Prostate gland (tissue), 2 donors: ENCODE results near the gene FBXO48. TPM values are rescaled to one million over a fixed set of nuclear protein-coding genes. Genes with fewer than 3 reads are reported as not detected.

ENCODE experiments used
- DNase-seq: peaks from one replicate; pipeline ENCODE4 v3.0.0-alpha.2; 2019; ENCODE audit warnings: low spot score
- H3K27ac ChIP-seq, 2 donors: fragments of 200-600 bp; sonication (generic); 2 replicates each; pipeline ENCODE4 v1.5.1; 2017 to 2019
- H3K27me3 ChIP-seq: fragments of 200-600 bp; sonication (generic); replicated peaks from 2 replicates; pipeline ENCODE4 v1.5.1; 2019; ENCODE audit not compliant: insufficient read depth
- H3K36me3 ChIP-seq, 2 donors: fragments of 200-600 bp; sonication (generic); 1 replicate in 1 of 2; 2 replicates in 1 of 2; pipeline versions ENCODE4 v1.5.1 to v1.8.1; 2017 to 2019
- H3K4me1 ChIP-seq: fragments of 200-600 bp; sonication (generic); replicated peaks from 2 replicates; pipeline ENCODE4 v1.5.1; 2019
- H3K4me3 ChIP-seq, 2 donors: fragments of 200-600 bp; sonication (generic); 2 replicates each; pipeline ENCODE4 v1.5.1; 2017 to 2019
- H3K9me3 ChIP-seq: fragments of 200-600 bp; sonication (generic); 2 replicates; pipeline ENCODE4 v1.5.1; 2017
- POLR2A ChIP-seq: fragments of 450-650 bp; IDR thresholded peaks from one replicate; pipeline ENCODE4 v1.6.1; 2016; ENCODE audit warnings: antibody characterized with exemption, mild to moderate bottlenecking
- POLR2AphosphoS5 ChIP-seq: sonication (generic); formaldehyde crosslinking; IDR thresholded peaks from one replicate; pipeline ENCODE4 v1.6.1; 2017; ENCODE audit warnings: antibody characterized with exemption
- WGBS: methylation state at CpG from one replicate; pipeline ENCODE4 v1.1.5; 2018; 5-methylcytosine and 5-hydroxymethylcytosine counted together
- intact Hi-C: fragments of 100-400 bp; cut with DNase I; formaldehyde crosslinking; loops from one replicate; pipeline ENCODE4 v1.14.2; 2022
- total RNA-seq, 2 donors: library from RNA; depleted of rRNA; stranded (reverse); fragments of >200 nt; gene quantifications; one replicate each; pipeline ENCODE4 v1.1.0, GENCODE V29; 2016
- TF ChIP-seq, protein P1 (sequence below), 4 experiments: fragments of 200-600 bp in 2 of 4; fragments of 450-650 bp in 2 of 4; sonication (generic) in 2 of 4; IDR thresholded peaks; 1 replicate in 3 of 4; 2 replicates in 1 of 4; pipeline ENCODE4 v1.5.1; 2016 to 2019; ENCODE audit warnings: antibody characterized with exemption in 4 of 4, mild to moderate bottlenecking in 2 of 4, moderate library complexity in 2 of 4

The FBXO48 gene
- total RNA-seq, 2 donors from 2014 or later, result 0.77 to 0.85 TPM

DNA sequence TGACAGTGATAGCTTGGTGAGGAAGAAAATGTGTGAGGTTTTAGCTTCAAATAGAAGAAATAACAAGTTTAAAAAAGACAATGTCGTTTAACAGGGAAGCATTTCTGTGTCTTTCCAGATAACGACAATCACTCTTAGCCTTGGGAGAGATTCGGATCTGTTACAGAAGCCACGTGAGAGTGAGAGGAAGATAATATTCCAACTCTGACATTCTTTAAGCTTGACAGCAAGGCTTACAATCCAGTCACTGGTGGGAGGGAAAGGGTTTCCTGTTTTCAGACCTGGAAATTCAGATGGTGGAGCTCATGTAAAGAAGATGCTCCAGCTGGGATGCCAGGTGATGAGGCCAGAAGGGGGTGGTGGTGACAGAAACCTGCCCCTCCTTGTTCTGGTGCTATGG, 30.8 kb downstream of the FBXO48 start:
- Histone ChIP-seq H3K36me3 (no peaks in the 10 kb centered on the region), H3K4me1 (no peaks in the 10 kb centered on the region), H3K4me3 (no peak overlapping the region), H3K27ac (no peak overlapping the region), H3K9me3 (no peaks in the 10 kb centered on the region), H3K27me3 (no peaks in the 10 kb centered on the region)
- DNase-seq, result no peak
- intact Hi-C loops, result no loop called here
- 51% methylated on average over 4 of the region's 4 CpGs for WGBS
- TF ChIP-seq POLR2A (no peak), POLR2AphosphoS5 (no peak)
- TF ChIP-seq, protein P1, sequence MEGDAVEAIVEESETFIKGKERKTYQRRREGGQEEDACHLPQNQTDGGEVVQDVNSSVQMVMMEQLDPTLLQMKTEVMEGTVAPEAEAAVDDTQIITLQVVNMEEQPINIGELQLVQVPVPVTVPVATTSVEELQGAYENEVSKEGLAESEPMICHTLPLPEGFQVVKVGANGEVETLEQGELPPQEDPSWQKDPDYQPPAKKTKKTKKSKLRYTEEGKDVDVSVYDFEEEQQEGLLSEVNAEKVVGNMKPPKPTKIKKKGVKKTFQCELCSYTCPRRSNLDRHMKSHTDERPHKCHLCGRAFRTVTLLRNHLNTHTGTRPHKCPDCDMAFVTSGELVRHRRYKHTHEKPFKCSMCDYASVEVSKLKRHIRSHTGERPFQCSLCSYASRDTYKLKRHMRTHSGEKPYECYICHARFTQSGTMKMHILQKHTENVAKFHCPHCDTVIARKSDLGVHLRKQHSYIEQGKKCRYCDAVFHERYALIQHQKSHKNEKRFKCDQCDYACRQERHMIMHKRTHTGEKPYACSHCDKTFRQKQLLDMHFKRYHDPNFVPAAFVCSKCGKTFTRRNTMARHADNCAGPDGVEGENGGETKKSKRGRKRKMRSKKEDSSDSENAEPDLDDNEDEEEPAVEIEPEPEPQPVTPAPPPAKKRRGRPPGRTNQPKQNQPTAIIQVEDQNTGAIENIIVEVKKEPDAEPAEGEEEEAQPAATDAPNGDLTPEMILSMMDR (IDR thresholded peaks at IDR 0.05), result no peak

DNA sequence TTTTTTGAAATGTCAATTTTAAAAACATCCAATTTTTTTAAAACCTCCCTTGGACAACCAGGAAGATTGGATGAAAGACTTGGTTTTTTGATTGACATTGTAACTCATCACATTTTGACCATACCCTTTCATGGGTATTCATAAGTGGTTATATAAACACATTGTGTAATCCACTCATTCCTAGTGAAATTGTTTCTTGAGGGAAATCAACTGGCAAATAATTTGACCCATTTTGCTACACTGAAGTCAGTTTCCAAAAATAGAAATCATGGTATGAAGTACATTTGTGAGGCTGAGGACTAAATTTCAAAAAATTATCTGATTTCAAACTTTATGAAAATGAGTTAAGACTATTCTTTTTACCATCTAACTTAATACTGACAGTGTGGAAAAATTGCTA, 31.5 kb downstream of the FBXO48 start:
- Histone ChIP-seq H3K4me1 (no peaks in the 10 kb centered on the region), H3K27me3 (no peaks in the 10 kb centered on the region), H3K36me3 (no peaks in the 10 kb centered on the region), H3K27ac (no peak overlapping the region), H3K4me3 (no peak overlapping the region), H3K9me3 (no peaks in the 10 kb centered on the region)
- DNase-seq, result no peak
- TF ChIP-seq POLR2AphosphoS5 (no peak), POLR2A (no peak)
- TF ChIP-seq, protein P1 (IDR thresholded peaks at IDR 0.05), result no peak
- intact Hi-C loops, result no loop called here

DNA sequence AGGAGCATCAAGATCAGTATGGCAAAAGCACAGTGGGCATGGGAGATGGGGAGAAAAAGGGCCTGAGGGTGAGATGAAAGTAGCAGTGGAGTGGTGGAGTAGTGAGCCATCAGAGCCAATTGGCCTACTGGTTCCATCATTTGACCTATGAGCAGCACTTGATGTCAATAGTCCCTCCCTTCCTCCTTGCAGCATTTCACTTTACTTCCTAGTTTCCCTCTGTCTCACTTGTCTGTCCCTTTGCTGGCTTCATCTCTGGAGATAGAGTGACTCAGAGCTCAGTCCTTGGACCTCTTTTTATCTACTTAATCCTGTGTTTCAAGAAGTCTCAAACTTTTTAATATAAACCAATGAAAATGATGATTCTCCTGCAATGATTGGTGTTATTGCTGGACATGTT, 32.1 kb downstream of the FBXO48 start:
- no peaks in the 10 kb centered on the region for H3K4me1 ChIP-seq
- no peak overlapping the region for H3K27ac ChIP-seq
- no peaks in the 10 kb centered on the region for H3K36me3 ChIP-seq
- intact Hi-C loops, result no loop called here
- no peaks in the 10 kb centered on the region for H3K27me3 ChIP-seq
- no peak for DNase-seq
- no peaks in the 10 kb centered on the region for H3K9me3 ChIP-seq
- TF ChIP-seq, protein P1 (IDR thresholded peaks at IDR 0.05), result no peak
- TF ChIP-seq POLR2A (no peak), POLR2AphosphoS5 (no peak)
- H3K4me3 ChIP-seq, result no peak overlapping the region

DNA sequence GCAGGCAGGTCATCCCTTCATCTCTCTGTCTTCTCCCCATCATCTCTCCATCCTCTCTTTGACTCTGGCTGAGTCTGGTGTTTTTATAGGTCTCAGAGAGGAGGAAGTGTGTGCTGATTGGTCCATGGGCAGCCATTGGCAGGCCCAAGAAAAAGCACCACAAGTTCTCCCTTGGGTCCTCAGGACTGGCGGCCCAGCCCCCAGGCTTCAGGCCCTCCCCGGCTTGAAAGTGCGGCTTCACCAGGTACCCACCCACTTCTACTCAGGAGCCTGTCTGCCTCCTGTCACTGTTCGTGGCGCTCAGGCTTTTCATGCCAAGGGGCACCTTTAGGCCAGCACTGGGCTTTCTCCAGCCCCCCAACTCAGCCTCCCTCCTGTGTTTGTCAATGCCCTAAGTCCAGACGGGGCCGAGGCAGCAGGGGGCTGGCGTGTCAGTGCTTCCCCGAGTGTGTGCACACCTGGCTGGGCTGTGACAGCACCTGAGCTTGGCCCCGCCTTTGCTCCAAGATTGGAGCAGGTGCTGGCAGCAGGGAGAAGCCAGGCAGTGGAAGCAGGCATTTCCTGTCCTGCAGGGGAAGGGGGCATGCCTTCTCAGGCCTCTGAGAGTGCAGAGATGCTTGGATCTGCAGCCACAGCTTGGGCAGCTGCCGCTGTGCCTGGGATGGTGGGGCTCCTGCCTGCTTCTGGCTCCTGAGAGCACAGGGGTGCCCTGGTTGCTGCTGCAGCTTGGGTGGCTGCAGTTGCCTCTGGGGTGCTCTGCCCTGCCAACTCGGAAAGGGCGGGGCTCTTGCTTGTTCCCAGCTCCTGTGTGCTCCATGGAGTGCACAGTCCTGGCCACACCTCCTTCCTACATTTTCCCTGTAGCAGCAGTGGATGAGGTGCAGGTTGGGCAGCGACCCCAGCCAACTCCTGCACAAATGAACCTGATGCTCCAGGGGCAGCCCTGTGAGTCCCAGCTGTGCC, 34.1 kb downstream of the FBXO48 start:
- H3K9me3 ChIP-seq, result no peaks in the 10 kb centered on the region
- no peak for DNase-seq
- H3K4me1 ChIP-seq, result no peaks in the 10 kb centered on the region
- H3K36me3 ChIP-seq, result no peaks in the 10 kb centered on the region
- WGBS, result 59% methylated on average over 14 of the region's 14 CpGs
- H3K27ac ChIP-seq, result no peak overlapping the region
- no peaks in the 10 kb centered on the region for H3K27me3 ChIP-seq
- TF ChIP-seq POLR2AphosphoS5 (no peak), POLR2A (no peak)
- TF ChIP-seq, protein P1 (IDR thresholded peaks at IDR 0.05), result no peak
- no peak overlapping the region for H3K4me3 ChIP-seq
- intact Hi-C loops, result no loop called here
